Neural crest cell (in vitro differentiated cells): ENCODE measurements around the gene TRIO. TPM values are rescaled to one million over a fixed set of nuclear protein-coding genes. Genes with fewer than 3 reads are reported as not detected.
A peak's percentile ranks its signal among the peaks of the same experiment; 100 is the strongest.

Experiments used
- DNase-seq: peaks from one replicate; pipeline ENCODE4 v3.0.0; 2021; ENCODE audit warnings: low read depth, mixed read lengths, low spot score
- H3K27ac Mint-ChIP-seq: one replicate; pipeline ENCODE4 v1.8.0; 2021; ENCODE audit warnings: mild to moderate bottlenecking, mixed read lengths; ENCODE audit not compliant: unreplicated experiment
- H3K27me3 Mint-ChIP-seq: 2 replicates; pipeline ENCODE4 v1.8.0; 2021; ENCODE audit warnings: low read depth, mild to moderate bottlenecking, mixed read lengths
- H3K36me3 Mint-ChIP-seq: 2 replicates; pipeline ENCODE4 v1.8.0; 2021; ENCODE audit warnings: low read depth, mild to moderate bottlenecking, mixed read lengths
- H3K4me1 Mint-ChIP-seq: 2 replicates; pipeline ENCODE4 v1.8.0; 2021; ENCODE audit warnings: mixed read lengths
- H3K4me3 Mint-ChIP-seq: one replicate; pipeline ENCODE4 v1.8.0; 2021; ENCODE audit warnings: mild to moderate bottlenecking, mixed read lengths
- H3K9me3 Mint-ChIP-seq: 2 replicates; pipeline ENCODE4 v1.8.0; 2021; ENCODE audit warnings: mixed read lengths
- CTCF ChIP-seq: fragments of 200-600 bp; sonication (generic); conservative IDR thresholded peaks from 2 replicates; pipeline ENCODE4 v1.5.0; 2021; ENCODE audit warnings: antibody characterized with exemption, mild to moderate bottlenecking
- total RNA-seq: library from RNA; stranded (reverse); gene quantifications from 2 replicates; pipeline ENCODE4 v1.2.1, GENCODE V29; 2021

TRIO gene
- total RNA-seq, 1 donor from 2014 or later: 134 TPM

- Mint-ChIP-seq H3K4me1 (peaks cover 69% of the 10 kb centered on the region), H3K27me3 (no peaks in the 10 kb centered on the region), H3K4me3 (peak overlapping the region; percentile 49), H3K9me3 (no peaks in the 10 kb centered on the region), H3K36me3 (no peaks in the 10 kb centered on the region), H3K27ac (no peak overlapping the region)
- TF ChIP-seq CTCF: no peak
- DNase-seq: no peak
Observed at GRCh38 chr5:14148483-14148882, 5.3 kb downstream of the TRIO start.

GRCh38 chr5:14148890-14149671, 5.9 kb downstream of the TRIO start:
- TF ChIP-seq CTCF: no peak
- Mint-ChIP-seq H3K27me3 (no peaks in the 10 kb centered on the region), H3K9me3 (no peaks in the 10 kb centered on the region), H3K36me3 (no peaks in the 10 kb centered on the region), H3K27ac (peak overlapping the region; percentile 7), H3K4me3 (peak overlapping the region; percentile 49), H3K4me1 (peaks cover 75% of the 10 kb centered on the region)
- DNase-seq: no peak

GRCh38 chr5:14149672-14150274, 6.6 kb downstream of the TRIO start:
- peak overlapping the region; percentile 49 for H3K4me3 Mint-ChIP-seq
- peaks cover 80% of the 10 kb centered on the region for H3K4me1 Mint-ChIP-seq
- H3K9me3 Mint-ChIP-seq: no peaks in the 10 kb centered on the region
- H3K27ac Mint-ChIP-seq: peak overlapping the region; percentile 7
- no peaks in the 10 kb centered on the region for H3K27me3 Mint-ChIP-seq
- no peak for TF ChIP-seq CTCF
- no peaks in the 10 kb centered on the region for H3K36me3 Mint-ChIP-seq
- DNase-seq: no peak

- H3K27ac Mint-ChIP-seq: no peak overlapping the region
- TF ChIP-seq CTCF: no peak
- no peaks in the 10 kb centered on the region for H3K36me3 Mint-ChIP-seq
- no peaks in the 10 kb centered on the region for H3K27me3 Mint-ChIP-seq
- H3K4me3 Mint-ChIP-seq: no peak overlapping the region
- peaks cover 65% of the 10 kb centered on the region for H3K4me1 Mint-ChIP-seq
- DNase-seq: no peak
- no peaks in the 10 kb centered on the region for H3K9me3 Mint-ChIP-seq
Observed at GRCh38 chr5:14151416-14151815, 8.3 kb downstream of the TRIO start.

- no peak for TF ChIP-seq CTCF
- no peaks in the 10 kb centered on the region for H3K27me3 Mint-ChIP-seq
- H3K36me3 Mint-ChIP-seq: no peaks in the 10 kb centered on the region
- H3K4me1 Mint-ChIP-seq: peaks cover 46% of the 10 kb centered on the region
- no peak overlapping the region for H3K27ac Mint-ChIP-seq
- no peak for DNase-seq
- H3K9me3 Mint-ChIP-seq: no peaks in the 10 kb centered on the region
- no peak overlapping the region for H3K4me3 Mint-ChIP-seq
Observed at GRCh38 chr5:14153071-14153864, 10.1 kb downstream of the TRIO start.
